OCI-LY3 (cell line): ENCODE measurements around the gene RECK.

Experiments
- CTCF ChIP-seq: fragments of 200-600, 300-600 bp; sonication (generic); IDR thresholded peaks from 2 replicates; pipeline ENCODE4 v1.5.1; 2014; ENCODE audit warnings: antibody characterized with exemption, low read length, low read depth
- EZH2phosphoT487 ChIP-seq: fragments of 200-600 bp; shearing (Covaris generic); IDR thresholded peaks from 2 replicates; pipeline ENCODE4 v1.6.1; 2018; ENCODE audit warnings: antibody characterized with exemption, mixed run types, low read depth

DNA sequence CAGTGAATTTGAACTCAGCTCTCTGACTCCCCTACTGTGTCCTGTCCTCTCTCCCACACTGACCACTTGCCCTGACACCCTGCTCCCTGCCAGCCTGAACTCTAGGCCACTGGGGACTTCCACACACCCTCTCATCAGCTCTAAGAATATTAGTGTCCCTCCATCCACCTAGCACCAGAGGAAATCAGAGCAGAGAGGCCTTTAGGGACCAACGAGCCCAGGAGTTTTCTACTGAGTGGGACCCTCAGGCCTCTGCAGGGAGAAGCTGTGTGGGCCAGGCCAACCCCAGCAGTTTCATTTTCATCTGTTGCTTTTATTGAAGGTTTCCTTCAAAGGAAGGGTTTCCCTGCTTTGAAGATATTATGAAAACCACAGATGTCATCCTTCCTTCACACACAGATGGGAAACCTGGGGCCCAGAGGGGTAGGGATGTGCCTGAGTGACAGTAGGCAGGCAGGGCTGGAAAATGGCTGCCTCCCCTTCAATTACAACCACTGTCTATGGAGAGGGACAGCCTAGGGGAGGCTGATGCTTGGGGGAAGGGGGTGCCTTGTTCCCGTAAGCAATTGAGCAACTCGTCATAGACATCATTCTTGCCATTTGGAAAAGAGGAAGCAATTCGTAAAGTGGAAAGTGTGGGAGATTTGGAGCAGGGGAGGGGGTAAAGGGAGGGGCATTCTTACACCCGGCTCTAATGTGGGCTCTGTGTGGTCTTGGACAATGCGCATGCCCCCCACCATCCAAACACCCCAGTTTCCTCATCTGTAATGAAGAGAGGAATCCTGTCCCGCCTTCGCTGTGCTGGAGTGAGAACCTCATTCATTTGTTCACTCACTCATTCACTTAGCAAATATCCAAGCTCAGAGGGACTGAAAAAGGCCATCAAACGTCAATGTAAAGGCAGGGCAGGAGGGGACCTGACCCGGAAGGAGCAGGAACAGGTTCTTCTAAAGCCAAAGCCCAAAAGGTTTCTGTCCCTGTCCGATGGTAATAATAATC is 103.7 kb downstream of the RECK start:
- no peak for TF ChIP-seq CTCF
- TF ChIP-seq EZH2phosphoT487, result no peak
